Astrocyte (in vitro differentiated cells and primary cell): ENCODE data around the gene FRY. TPM values are rescaled to one million over a fixed set of nuclear protein-coding genes. Genes with fewer than 3 reads are reported as not detected.

Source experiments
- DNase-seq: peaks from one replicate; pipeline ENCODE4 v3.0.0-alpha.2; 2010; ENCODE audit warnings: low read depth
- FAIRE-seq: peaks from 2 replicates; lab custom pipeline; 2011; peaks lifted over from hg19 to GRCh38; lab: Jason Lieb, UNC
- H2AFZ ChIP-seq: 2 replicates; pipeline ENCODE4 v1.6.0; 2012; ENCODE audit warnings: low read depth, low read length, inconsistent platforms
- H3K27ac ChIP-seq: 2 replicates; pipeline ENCODE4 v1.5.1; 2011; ENCODE audit warnings: low read depth, low read length, inconsistent platforms
- H3K27me3 ChIP-seq: 2 replicates; pipeline ENCODE4 v1.6.0; 2011; ENCODE audit warnings: low read length, inconsistent platforms; ENCODE audit not compliant: insufficient read depth
- H3K36me3 ChIP-seq: 2 replicates; pipeline ENCODE4 v1.5.1; 2011; ENCODE audit warnings: low read length, inconsistent platforms; ENCODE audit not compliant: insufficient read depth
- H3K4me1 ChIP-seq: 2 replicates; pipeline ENCODE4 v1.5.1; 2011; ENCODE audit warnings: low read length, inconsistent platforms; ENCODE audit not compliant: insufficient read depth
- H3K4me2 ChIP-seq: 2 replicates; pipeline ENCODE4 v1.6.0; 2012; ENCODE audit warnings: low read length, inconsistent platforms
- H3K4me3 ChIP-seq: 2 replicates; pipeline ENCODE4 v1.5.1; 2011; ENCODE audit warnings: low read depth, mild to moderate bottlenecking, low read length, inconsistent platforms; ENCODE audit not compliant: insufficient read depth
- H3K79me2 ChIP-seq: 2 replicates; pipeline ENCODE4 v1.6.0; 2012; ENCODE audit warnings: mild to moderate bottlenecking, low read length, inconsistent platforms; ENCODE audit not compliant: insufficient read depth
- H3K9ac ChIP-seq: 2 replicates; pipeline ENCODE4 v1.6.0; 2012; ENCODE audit warnings: mild to moderate bottlenecking, low read length, inconsistent platforms
- H3K9me3 ChIP-seq: 2 replicates; pipeline ENCODE4 v1.5.1; 2012; ENCODE audit warnings: low read depth, mild to moderate bottlenecking, low read length, inconsistent platforms; ENCODE audit not compliant: insufficient read depth
- H4K20me1 ChIP-seq: 2 replicates; pipeline ENCODE4 v1.6.0; 2012; ENCODE audit warnings: low read length, inconsistent platforms; ENCODE audit not compliant: insufficient read depth
- H3K27ac Mint-ChIP-seq: one replicate; pipeline ENCODE4 v1.8.0; 2021; ENCODE audit warnings: mild to moderate bottlenecking, mixed read lengths; ENCODE audit not compliant: unreplicated experiment
- H3K27me3 Mint-ChIP-seq: one replicate; pipeline ENCODE4 v1.8.0; 2021; ENCODE audit warnings: low read depth, mixed read lengths; ENCODE audit not compliant: unreplicated experiment
- H3K36me3 Mint-ChIP-seq: one replicate; pipeline ENCODE4 v1.8.0; 2021; ENCODE audit warnings: low read depth, mixed read lengths; ENCODE audit not compliant: unreplicated experiment
- H3K4me1 Mint-ChIP-seq: one replicate; pipeline ENCODE4 v1.8.0; 2021; ENCODE audit warnings: low read depth, mixed read lengths; ENCODE audit not compliant: unreplicated experiment
- H3K4me3 Mint-ChIP-seq: one replicate; pipeline ENCODE4 v1.8.0; 2021; ENCODE audit warnings: mild to moderate bottlenecking, moderate library complexity, mixed read lengths; ENCODE audit not compliant: unreplicated experiment
- H3K9me3 Mint-ChIP-seq: one replicate; pipeline ENCODE4 v1.8.0; 2021; ENCODE audit warnings: mild to moderate bottlenecking, mixed read lengths; ENCODE audit not compliant: unreplicated experiment
- EZH2 ChIP-seq: IDR thresholded peaks from 2 replicates; pipeline ENCODE4 v1.6.1; 2012; ENCODE audit warnings: mild to moderate bottlenecking, low read length, inconsistent platforms; ENCODE audit not compliant: insufficient read depth
- total RNA-seq: library from RNA; stranded (reverse); gene quantifications from 2 replicates; pipeline ENCODE4 v1.2.1, GENCODE V29; 2021
- TF ChIP-seq, protein P1 (sequence below): IDR thresholded peaks from 2 replicates; pipeline ENCODE4 v1.5.1; 2011; ENCODE audit warnings: low read depth, mild to moderate bottlenecking, inconsistent platforms, low read length, moderate library complexity; ENCODE audit not compliant: insufficient read depth

The FRY gene
- total RNA-seq, 1 donor from 2014 or later = 4.6 TPM

DNA sequence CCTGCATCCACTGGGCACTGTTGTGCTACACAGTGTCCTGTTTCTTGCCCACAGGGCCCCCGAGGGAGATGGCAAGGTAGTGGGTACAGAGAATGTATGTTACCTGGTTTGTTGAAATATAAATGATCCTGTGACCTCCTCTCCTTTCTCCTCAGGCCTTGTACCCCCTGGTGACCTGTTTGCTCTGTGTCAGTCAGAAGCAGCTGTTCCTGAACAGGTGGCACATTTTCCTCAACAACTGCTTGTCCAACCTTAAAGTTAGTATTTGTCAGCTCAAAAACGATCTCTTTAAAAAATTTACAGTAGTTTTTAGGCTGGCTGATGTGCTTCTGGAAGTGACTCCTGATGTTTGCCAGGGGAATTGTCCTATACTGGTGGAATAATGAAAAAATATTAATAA is 105.1 kb downstream of the FRY start:
- H3K36me3 ChIP-seq = no peaks in the 10 kb centered on the region
- Mint-ChIP-seq H3K36me3 (no peaks in the 10 kb centered on the region), H3K27ac (no peak overlapping the region), H3K4me3 (no peak overlapping the region), H3K9me3 (no peaks in the 10 kb centered on the region), H3K27me3 (no peaks in the 10 kb centered on the region), H3K4me1 (peaks cover 26% of the 10 kb centered on the region)
- H3K9ac ChIP-seq = no peak overlapping the region
- H3K79me2 ChIP-seq = no peaks in the 10 kb centered on the region
- no peak overlapping the region for H2AFZ ChIP-seq
- H3K27ac ChIP-seq = no peak overlapping the region
- TF ChIP-seq EZH2 = no peak
- TF ChIP-seq, protein P1, sequence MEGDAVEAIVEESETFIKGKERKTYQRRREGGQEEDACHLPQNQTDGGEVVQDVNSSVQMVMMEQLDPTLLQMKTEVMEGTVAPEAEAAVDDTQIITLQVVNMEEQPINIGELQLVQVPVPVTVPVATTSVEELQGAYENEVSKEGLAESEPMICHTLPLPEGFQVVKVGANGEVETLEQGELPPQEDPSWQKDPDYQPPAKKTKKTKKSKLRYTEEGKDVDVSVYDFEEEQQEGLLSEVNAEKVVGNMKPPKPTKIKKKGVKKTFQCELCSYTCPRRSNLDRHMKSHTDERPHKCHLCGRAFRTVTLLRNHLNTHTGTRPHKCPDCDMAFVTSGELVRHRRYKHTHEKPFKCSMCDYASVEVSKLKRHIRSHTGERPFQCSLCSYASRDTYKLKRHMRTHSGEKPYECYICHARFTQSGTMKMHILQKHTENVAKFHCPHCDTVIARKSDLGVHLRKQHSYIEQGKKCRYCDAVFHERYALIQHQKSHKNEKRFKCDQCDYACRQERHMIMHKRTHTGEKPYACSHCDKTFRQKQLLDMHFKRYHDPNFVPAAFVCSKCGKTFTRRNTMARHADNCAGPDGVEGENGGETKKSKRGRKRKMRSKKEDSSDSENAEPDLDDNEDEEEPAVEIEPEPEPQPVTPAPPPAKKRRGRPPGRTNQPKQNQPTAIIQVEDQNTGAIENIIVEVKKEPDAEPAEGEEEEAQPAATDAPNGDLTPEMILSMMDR = no peak
- no peak overlapping the region for H3K4me2 ChIP-seq
- no peaks in the 10 kb centered on the region for H3K9me3 ChIP-seq
- DNase-seq (no peak), FAIRE-seq (no peak)
- H4K20me1 ChIP-seq = no peaks in the 10 kb centered on the region
- no peak overlapping the region for H3K4me3 ChIP-seq
- H3K27me3 ChIP-seq = no peaks in the 10 kb centered on the region
- H3K4me1 ChIP-seq = peaks cover 11% of the 10 kb centered on the region

DNA sequence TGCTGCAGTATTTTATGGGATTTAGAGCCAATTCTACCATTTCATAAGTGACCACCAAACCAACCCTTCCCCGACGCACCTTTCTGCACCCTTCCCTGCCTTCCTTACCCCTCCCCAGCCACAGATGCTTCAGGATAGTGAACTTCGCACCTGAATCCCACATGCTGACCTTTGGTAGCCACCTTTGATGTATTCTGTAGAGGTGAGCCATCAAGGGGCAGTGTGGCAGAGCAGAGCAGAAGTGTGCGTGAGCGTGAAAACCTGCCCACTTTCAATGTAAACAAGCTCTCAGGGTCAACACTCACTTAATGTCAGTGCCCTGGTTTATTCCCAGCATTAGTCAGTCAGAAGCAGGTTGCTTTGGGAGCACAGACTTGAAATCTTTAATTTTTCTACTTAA is 107.7 kb downstream of the FRY start:
- H3K4me2 ChIP-seq = no peak overlapping the region
- H3K9ac ChIP-seq = no peak overlapping the region
- no peaks in the 10 kb centered on the region for H3K27me3 ChIP-seq
- Mint-ChIP-seq H3K27ac (no peak overlapping the region), H3K9me3 (no peaks in the 10 kb centered on the region), H3K36me3 (no peaks in the 10 kb centered on the region), H3K27me3 (no peaks in the 10 kb centered on the region), H3K4me1 (peaks cover 28% of the 10 kb centered on the region), H3K4me3 (no peak overlapping the region)
- no peaks in the 10 kb centered on the region for H3K36me3 ChIP-seq
- no peaks in the 10 kb centered on the region for H3K9me3 ChIP-seq
- TF ChIP-seq EZH2 = no peak
- TF ChIP-seq, protein P1 = no peak
- H3K4me3 ChIP-seq = no peak overlapping the region
- DNase-seq (no peak), FAIRE-seq (no peak)
- no peak overlapping the region for H3K27ac ChIP-seq
- H4K20me1 ChIP-seq = no peaks in the 10 kb centered on the region
- peaks cover 7% of the 10 kb centered on the region for H3K4me1 ChIP-seq
- no peak overlapping the region for H2AFZ ChIP-seq
- H3K79me2 ChIP-seq = no peaks in the 10 kb centered on the region

DNA sequence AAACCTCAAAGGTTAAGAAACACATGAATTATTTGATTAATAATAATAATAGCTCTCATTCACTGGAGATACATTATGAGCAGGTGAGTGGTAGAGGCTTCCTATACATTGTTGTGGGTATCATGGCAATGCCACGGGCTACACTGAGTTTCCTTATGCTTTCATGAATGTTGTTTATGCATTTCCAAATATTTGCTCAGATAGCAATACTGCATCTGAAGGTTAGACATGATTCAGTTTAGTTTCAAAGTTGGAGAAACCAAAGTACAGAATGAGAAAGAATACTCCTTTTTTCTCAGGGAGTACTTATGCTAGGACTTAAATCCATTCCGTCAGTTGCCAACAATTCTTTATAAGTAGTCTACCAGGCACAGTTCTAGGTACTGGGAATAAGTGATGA is 108.5 kb downstream of the FRY start:
- Mint-ChIP-seq H3K27ac (no peak overlapping the region), H3K9me3 (no peaks in the 10 kb centered on the region), H3K4me1 (peaks cover 21% of the 10 kb centered on the region), H3K4me3 (no peak overlapping the region), H3K36me3 (peaks cover 2% of the 10 kb centered on the region), H3K27me3 (no peaks in the 10 kb centered on the region)
- Histone ChIP-seq H3K4me3 (no peak overlapping the region), H3K27ac (no peak overlapping the region), H3K9me3 (no peaks in the 10 kb centered on the region), H3K36me3 (no peaks in the 10 kb centered on the region), H3K27me3 (no peaks in the 10 kb centered on the region), H3K79me2 (no peaks in the 10 kb centered on the region), H2AFZ (no peak overlapping the region), H3K4me2 (no peak overlapping the region), H4K20me1 (no peaks in the 10 kb centered on the region), H3K9ac (no peak overlapping the region), H3K4me1 (peaks cover 3% of the 10 kb centered on the region)
- no peak for FAIRE-seq
- DNase-seq = no peak
- TF ChIP-seq, protein P1 = no peak
- TF ChIP-seq EZH2 = no peak
